HG03066 (cell line): Measurements from ENCODE around the gene RTN4R.

Source experiments
- ATAC-seq: cut with Tn5 transposase; IDR thresholded peaks from one replicate; pipeline ENCODE4 v1.9.1; 2021; ENCODE audit warnings: low read depth; ENCODE audit not compliant: unreplicated experiment

The RTN4R gene

GRCh38 chr22:20218987-20219386, 49.1 kb downstream of the RTN4R start:
- ATAC-seq = no peak

DNA sequence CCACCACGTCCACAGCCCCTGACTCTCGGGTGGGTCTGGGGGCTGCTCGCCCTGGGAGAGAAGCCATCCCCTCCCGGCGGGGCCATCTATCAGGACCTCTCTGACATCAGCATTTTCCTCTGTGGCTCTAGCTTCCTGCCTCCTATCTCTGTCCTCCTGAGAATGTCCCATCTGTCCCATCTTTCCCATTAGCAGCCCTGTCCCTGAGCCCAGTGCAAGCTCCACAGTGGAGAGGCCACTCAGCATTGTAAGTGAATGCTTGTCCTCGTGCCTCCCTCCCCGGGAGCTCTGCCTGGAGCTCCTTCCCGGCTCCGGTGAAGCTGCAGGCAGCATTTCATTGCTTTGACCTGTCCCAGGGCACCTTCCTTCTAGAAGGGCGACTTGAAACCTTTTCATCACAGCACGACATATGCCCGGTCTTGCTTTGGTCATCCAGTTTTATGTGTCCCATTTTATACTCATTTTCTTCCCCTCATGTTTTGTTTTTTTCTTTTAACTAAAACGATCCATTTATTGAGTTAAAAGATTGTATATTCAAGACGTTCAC, 49.7 kb downstream of the RTN4R start:
- no peak for ATAC-seq

DNA sequence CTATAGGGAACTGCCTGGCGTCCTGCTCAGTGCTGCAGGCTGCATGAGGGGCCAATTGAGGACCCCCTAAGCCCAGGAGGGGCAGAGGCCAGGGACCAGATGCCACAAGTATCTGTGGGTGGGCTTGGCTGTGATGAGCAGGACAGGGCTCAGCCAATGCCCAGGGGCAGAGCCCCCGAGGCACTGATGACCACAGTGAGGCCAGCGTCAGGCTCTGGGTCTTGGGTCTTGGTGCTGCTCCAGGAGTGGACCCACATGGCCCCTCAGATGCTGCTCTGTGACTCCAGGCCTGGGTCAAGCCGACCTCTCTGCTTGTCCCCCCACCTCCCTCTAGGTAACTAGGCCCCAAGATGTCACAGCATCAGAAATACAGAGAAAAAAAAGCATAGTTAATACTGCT, 50.6 kb downstream of the RTN4R start:
- no peak for ATAC-seq

DNA sequence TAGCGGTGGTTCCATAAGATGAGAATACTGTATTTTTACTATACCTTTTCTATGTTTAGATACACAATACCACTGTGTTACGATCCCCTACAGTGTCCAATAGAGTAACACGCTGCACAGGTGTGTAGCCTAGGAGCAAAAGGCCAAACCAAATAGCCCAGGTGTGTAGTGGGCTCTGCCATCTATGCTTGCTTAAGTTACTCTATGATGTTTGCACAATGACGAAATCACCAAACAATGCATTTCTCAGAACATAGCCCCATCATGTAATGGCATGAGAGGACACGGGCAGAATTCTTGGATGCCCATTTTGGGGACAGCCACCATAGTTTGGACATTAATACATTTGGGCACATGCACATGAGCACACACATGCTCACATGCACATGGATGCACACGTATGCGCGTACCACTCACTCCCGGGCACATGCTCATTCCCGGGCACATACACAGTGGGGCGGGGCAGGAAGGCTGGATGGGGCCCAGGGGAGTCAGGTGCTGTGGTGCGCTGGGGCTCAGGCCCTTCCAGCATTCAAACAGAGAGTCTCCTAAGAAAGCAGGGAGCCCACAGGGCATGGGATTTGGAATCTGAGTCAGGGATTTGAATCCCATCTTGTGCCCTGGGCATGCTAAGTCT, 51.1 kb downstream of the RTN4R start:
- ATAC-seq = no peak

- ATAC-seq = no peak
Measured at GRCh38 chr22:20215742-20216141, 52.4 kb downstream of the RTN4R start.

GRCh38 chr22:20214853-20215252, 53.3 kb downstream of the RTN4R start:
- ATAC-seq = no peak

DNA sequence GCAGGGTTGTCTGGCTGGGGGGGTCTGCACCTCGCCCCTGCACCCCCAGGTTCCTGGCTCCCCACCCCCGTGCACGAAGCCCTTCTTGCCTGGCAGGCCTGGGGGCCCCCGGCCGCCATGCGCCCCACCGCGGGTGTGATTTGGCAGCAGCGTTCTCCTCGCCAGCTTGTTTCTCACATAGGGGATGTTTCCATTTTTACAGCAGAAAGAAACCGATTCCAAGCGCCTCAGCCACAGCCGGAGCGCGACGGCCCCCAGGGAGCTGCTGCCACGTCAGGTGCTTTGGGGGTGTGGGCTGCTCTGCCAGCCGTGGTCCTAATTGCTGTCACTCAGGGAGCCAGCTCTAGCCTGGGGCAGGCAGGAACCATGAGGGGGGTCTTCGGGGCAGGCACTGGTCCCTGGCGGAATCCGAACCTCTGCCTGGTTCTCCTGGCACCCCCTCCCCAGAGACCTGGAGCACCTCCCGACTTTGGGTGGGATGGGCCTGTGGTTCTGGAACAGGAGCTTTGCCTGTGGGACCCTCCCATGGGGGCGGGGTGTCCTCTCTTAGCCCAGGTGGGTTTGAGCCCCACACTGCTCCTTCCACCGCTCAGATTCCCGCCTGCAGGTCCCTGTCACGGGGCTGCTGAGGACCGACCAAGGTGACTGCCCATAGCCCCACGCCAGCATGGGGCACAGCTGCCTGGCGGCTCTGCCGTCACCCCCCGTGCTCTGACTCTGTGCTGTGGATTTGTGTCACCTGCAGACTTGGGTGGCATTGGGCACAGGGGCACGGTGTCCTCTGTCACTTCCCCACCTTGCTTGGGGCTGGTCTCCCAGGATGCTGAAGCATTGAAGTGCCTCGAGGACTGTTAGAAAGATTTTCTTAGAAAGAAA, 54.0 kb downstream of the RTN4R start:
- no peak for ATAC-seq

- ATAC-seq = no peak
Measured at GRCh38 chr22:20212754-20213699, 55.1 kb downstream of the RTN4R start.

DNA sequence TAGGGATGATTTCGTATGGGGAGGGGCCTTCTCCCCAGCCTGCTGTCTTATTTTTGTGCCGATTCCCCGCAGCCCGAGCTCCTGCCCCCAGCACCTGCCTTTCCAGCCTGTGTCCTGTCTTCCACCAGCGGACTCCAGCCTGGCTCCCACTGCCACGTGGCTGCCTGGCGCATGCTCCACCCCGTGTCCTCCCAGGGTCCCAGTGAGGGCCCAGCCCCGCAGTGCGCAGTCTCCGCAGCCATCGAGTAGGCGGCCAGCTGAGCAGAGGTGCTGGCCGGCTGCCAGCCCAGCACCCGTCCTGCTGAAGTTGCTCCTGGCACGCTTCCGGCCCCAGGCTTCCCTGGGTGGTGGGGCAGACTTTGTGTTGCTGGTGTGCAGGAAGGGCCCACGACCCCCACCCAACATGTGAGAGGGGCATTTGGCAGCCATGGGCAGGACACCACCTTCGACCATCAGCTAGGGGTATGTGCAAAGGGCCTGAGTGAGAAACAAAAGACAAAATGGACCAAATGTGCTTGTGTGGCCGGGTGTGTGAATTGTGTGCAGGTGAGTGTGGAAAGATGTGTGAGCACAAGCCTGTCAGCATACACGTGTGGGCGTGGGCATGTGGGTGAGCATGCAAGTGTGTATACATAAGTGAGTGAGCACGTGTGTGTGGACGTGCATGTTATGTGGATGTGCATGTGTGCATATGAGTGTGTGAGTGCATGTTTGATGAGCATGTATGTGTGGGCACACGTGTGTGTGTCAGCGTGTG, 55.9 kb downstream of the RTN4R start:
- no peak for ATAC-seq

GRCh38 chr22:20211409-20211996, 56.6 kb downstream of the RTN4R start:
- ATAC-seq = no peak

GRCh38 chr22:20210473-20211059, 57.6 kb downstream of the RTN4R start:
- ATAC-seq = no peak

- no peak for ATAC-seq
Measured at GRCh38 chr22:20209761-20210250, 58.3 kb downstream of the RTN4R start.

GRCh38 chr22:20208713-20209310, 59.3 kb downstream of the RTN4R start:
- ATAC-seq = no peak

- ATAC-seq = no peak
Measured at GRCh38 chr22:20207277-20208025, 60.7 kb downstream of the RTN4R start.

GRCh38 chr22:20206709-20207215, 61.4 kb downstream of the RTN4R start:
- peak; percentile 27 for ATAC-seq

DNA sequence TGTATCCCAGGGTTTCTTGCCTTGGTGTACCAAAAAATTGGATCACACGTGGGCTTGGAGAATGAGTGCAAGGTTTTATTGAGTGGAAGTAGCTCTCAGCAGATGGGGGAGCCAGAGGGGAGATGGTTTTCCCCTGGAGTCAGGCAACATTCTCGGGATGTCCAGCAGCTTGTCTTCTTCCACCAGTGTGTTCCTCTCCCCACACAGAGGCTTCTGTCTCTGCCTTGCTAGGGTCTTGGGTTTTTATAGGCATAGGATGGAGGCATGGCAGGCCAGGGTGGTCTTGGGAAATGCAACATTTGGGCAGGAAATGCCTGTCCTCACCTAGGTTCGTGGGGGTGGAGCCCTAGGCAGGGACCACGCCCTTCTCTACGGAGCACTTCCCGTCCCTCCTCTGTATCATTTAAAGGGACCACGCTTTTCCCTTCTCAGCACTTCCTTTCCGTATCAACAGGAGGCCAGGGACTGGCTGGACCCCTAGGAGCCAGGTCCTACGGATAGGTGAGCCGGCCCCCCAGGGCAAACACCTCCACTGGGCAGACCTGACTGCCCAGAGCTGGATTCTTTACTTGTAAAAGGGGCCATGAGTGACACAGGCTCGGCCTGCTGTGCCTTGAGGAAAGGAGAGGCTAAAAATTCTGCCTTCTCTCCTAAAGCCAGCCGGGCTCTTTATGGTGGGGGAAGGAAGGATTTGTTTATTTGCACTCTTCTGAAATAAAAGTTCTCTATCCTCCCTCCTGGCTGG, 62.0 kb downstream of the RTN4R start:
- ATAC-seq = peak; percentile 74

- ATAC-seq = no peak
Measured at GRCh38 chr22:20205464-20205963, 62.6 kb downstream of the RTN4R start.
